CD14-positive monocyte (primary cell): ENCODE data around the gene DHRS2. TPM values are rescaled to one million over a fixed set of nuclear protein-coding genes. Genes with fewer than 3 reads are reported as not detected.
A peak's percentile ranks its signal among the peaks of the same experiment; 100 is the strongest.

Experiments used
- DNase-seq, 3 donors: peaks; one replicate each; pipeline ENCODE4 v3.0.0-alpha.2; 2011 to 2022
- H2AFZ ChIP-seq: 2 replicates; pipeline ENCODE4 v1.6.0; 2012; ENCODE audit warnings: mild to moderate bottlenecking, low read depth, low read length, inconsistent platforms; ENCODE audit not compliant: insufficient read depth, poor library complexity, severe bottlenecking
- H3K27ac ChIP-seq, 2 donors: 1 replicate in 1 of 2; 2 replicates in 1 of 2; pipeline ENCODE4 v1.5.1; 2012 to 2013; ENCODE audit warnings: low read length in 2 of 2, control low read depth in 1 of 2, inconsistent platforms in 1 of 2, low read depth in 1 of 2, mild to moderate bottlenecking in 1 of 2
- H3K27me3 ChIP-seq, 2 donors: one replicate each; pipeline versions ENCODE4 v1.6.0 to v1.6.1; 2011 to 2013; ENCODE audit warnings: low read length in 2 of 2; ENCODE audit not compliant: control insufficient read depth in 2 of 2, insufficient read depth in 2 of 2
- H3K36me3 ChIP-seq, 2 donors: replicated peaks in 1 of 2; 1 replicate in 1 of 2; 2 replicates in 1 of 2; pipeline versions ENCODE4 v1.5.1 to v1.6.1; 2012 to 2013; ENCODE audit warnings: low read length in 2 of 2, control low read depth in 1 of 2, inconsistent platforms in 1 of 2, mild to moderate bottlenecking in 1 of 2; ENCODE audit not compliant: insufficient read depth in 2 of 2, control insufficient read depth in 1 of 2
- H3K4me1 ChIP-seq, 2 donors: 1 replicate in 1 of 2; 2 replicates in 1 of 2; pipeline versions ENCODE4 v1.5.1 to v1.6.1; 2012 to 2013; ENCODE audit warnings: low read length in 2 of 2, control low read depth in 1 of 2, inconsistent platforms in 1 of 2, mild to moderate bottlenecking in 1 of 2, moderate library complexity in 1 of 2; ENCODE audit not compliant: insufficient read depth in 2 of 2, control insufficient read depth in 1 of 2
- H3K4me2 ChIP-seq: replicated peaks from 2 replicates; pipeline ENCODE3; 2012; ENCODE audit warnings: low read length, moderate library complexity, mild to moderate bottlenecking; ENCODE audit not compliant: poor library complexity, severe bottlenecking; ENCODE audit errors: extremely low read depth
- H3K4me3 ChIP-seq, 3 experiments: fragments of 200-600 bp in 1 of 3; sonication (generic) in 1 of 3; replicated peaks in 1 of 3; 1 replicate in 2 of 3; 2 replicates in 1 of 3; pipeline ENCODE4 v1.5.1; 2011 to 2013; ENCODE audit warnings: low read length in 3 of 3, mild to moderate bottlenecking in 3 of 3, control low read depth in 2 of 3, low read depth in 2 of 3, inconsistent platforms in 1 of 3, moderate library complexity in 1 of 3
- H3K79me2 ChIP-seq: 2 replicates; pipeline ENCODE4 v1.6.0; 2012; ENCODE audit warnings: mild to moderate bottlenecking, control low read depth, inconsistent platforms, low read length, moderate library complexity; ENCODE audit not compliant: insufficient read depth
- H3K9ac ChIP-seq: 2 replicates; pipeline ENCODE4 v1.6.0; 2017; ENCODE audit warnings: low read length, mild to moderate bottlenecking; ENCODE audit not compliant: insufficient read depth, poor library complexity, severe bottlenecking
- H3K9me3 ChIP-seq, 2 donors: replicated peaks in 1 of 2; 1 replicate in 1 of 2; 2 replicates in 1 of 2; pipeline versions ENCODE4 v1.5.1 to v1.6.1; 2012 to 2013; ENCODE audit warnings: low read length in 2 of 2, control low read depth in 1 of 2; ENCODE audit not compliant: control insufficient read depth in 1 of 2, insufficient read depth in 1 of 2
- H4K20me1 ChIP-seq: 2 replicates; pipeline ENCODE4 v1.6.0; 2012; ENCODE audit warnings: mild to moderate bottlenecking, low read length, control low read depth, moderate library complexity; ENCODE audit not compliant: insufficient read depth
- H3K27ac Mint-ChIP-seq, 7 donors: one replicate each; pipeline ENCODE4 v1.8.0; 2020; ENCODE audit warnings: mild to moderate bottlenecking in 7 of 7, mixed read lengths in 7 of 7, moderate library complexity in 6 of 7, inconsistent platforms in 2 of 7
- H3K27me3 Mint-ChIP-seq, 3 donors: one replicate each; pipeline ENCODE4 v1.8.0; 2021 to 2022; ENCODE audit warnings: low read depth in 3 of 3, mild to moderate bottlenecking in 3 of 3, mixed read lengths in 3 of 3, moderate library complexity in 3 of 3, inconsistent platforms in 1 of 3
- H3K36me3 Mint-ChIP-seq, 2 donors: one replicate each; pipeline ENCODE4 v1.8.0; 2020; ENCODE audit warnings: mixed read lengths in 2 of 2, inconsistent platforms in 1 of 2, mild to moderate bottlenecking in 1 of 2
- H3K4me1 Mint-ChIP-seq: one replicate; pipeline ENCODE4 v1.8.0; 2020; ENCODE audit warnings: mild to moderate bottlenecking, mixed read lengths
- H3K4me3 Mint-ChIP-seq, 2 donors: one replicate each; pipeline ENCODE4 v1.8.0; 2020; ENCODE audit warnings: mild to moderate bottlenecking in 2 of 2, mixed read lengths in 2 of 2, moderate library complexity in 1 of 2
- H3K9me3 Mint-ChIP-seq, 7 donors: one replicate each; pipeline ENCODE4 v1.8.0; 2020 to 2022; ENCODE audit warnings: mixed read lengths in 7 of 7, mild to moderate bottlenecking in 6 of 7, moderate library complexity in 6 of 7, inconsistent platforms in 2 of 7
- CTCF ChIP-seq: fragments of 200-600 bp; IDR thresholded peaks from one replicate; pipeline ENCODE4 v1.8.0; 2022; ENCODE audit warnings: antibody characterized with exemption, mild to moderate bottlenecking
- WGBS: methylation state at CpG from one replicate; pipeline ENCODE4 v1.1.5; 2013; ENCODE audit warnings: missing lambda C conversion rate; ENCODE audit not compliant: insufficient coverage; 5-methylcytosine and 5-hydroxymethylcytosine counted together
- intact Hi-C, 2 donors: fragments of 100-400 bp; cut with micrococcal nuclease; formaldehyde crosslinking; loops; one replicate each; pipeline versions ENCODE4 v1.15.0 to v1.15.1; 2023
- polyA plus RNA-seq, 3 donors: library from polyadenylated mRNA; depleted of rRNA in 1 of 3; unstranded in 2 of 3; stranded (reverse) in 1 of 3; fragments of 300-500 nt in 2 of 3; fragments of >200 nt in 1 of 3; fragmentation: Illumina TruSeq in 2 of 3; gene quantifications; 1 replicate in 2 of 3; 2 replicates in 1 of 3; pipeline ENCODE4 v1.2.3, GENCODE V29; 2012 to 2021

DHRS2 gene
- polyA plus RNA-seq, 3 donors, result not detected

DNA sequence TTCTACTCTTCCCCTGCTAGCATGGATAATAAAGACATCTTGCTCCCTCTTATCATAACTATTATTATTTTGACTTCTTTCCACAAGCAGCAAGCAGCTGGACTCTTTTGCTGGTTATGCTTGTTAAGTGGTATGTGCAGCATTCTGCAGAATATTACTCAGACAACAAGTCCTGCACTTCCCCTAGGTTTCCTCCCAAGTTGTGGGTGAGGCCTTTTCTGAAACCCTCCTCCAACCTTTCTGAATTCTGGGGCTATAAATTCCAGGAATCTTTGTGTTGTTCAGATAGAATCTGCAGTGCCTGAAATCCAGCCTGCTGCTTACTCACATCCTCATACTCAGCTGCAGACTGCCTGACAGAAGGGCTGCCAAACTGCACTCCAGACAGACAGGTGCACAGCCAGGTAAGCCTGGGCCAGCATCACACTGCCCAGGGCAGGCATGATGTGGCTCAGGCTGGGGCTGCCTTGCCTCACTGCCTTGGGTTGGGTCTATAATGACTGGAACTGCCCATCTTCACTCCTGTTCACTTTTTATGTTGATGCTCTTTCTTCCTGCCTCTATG is 6.2 kb upstream of the DHRS2 start:
- intact Hi-C loops, result loop anchor here in 1 of 2 donors (5.0 kb wide), 1 partner anchor 282 kb away; no protein-coding TSS in a partner anchor
- no peak overlapping the region for H3K4me3 ChIP-seq
- no peak overlapping the region for H2AFZ ChIP-seq
- no peak for TF ChIP-seq CTCF
- H3K27me3 ChIP-seq, result no peaks in the 10 kb centered on the region
- peaks cover 0 to 8% (median 4%) of the 10 kb centered on the region in 7 donors for H3K9me3 Mint-ChIP-seq
- H3K4me1 ChIP-seq, result no peaks in the 10 kb centered on the region
- H3K36me3 ChIP-seq, result no peaks in the 10 kb centered on the region
- no peak overlapping the region for H3K4me3 Mint-ChIP-seq
- H3K27ac ChIP-seq, result no peak overlapping the region
- peaks cover 6 to 11% (median 9%) of the 10 kb centered on the region in 3 donors for H3K27me3 Mint-ChIP-seq
- peak overlapping the region in 1 of 7 donors; percentile 66 for H3K27ac Mint-ChIP-seq
- H3K79me2 ChIP-seq, result no peaks in the 10 kb centered on the region
- H3K4me2 ChIP-seq, result no peak overlapping the region
- no peaks in the 10 kb centered on the region for H3K36me3 Mint-ChIP-seq
- H3K9ac ChIP-seq, result no peak overlapping the region
- H3K9me3 ChIP-seq, result peaks cover 0 to 3% of the 10 kb centered on the region in 2 donors
- no peak for DNase-seq
- H4K20me1 ChIP-seq, result no peaks in the 10 kb centered on the region
- peaks cover 8% of the 10 kb centered on the region for H3K4me1 Mint-ChIP-seq

DNA sequence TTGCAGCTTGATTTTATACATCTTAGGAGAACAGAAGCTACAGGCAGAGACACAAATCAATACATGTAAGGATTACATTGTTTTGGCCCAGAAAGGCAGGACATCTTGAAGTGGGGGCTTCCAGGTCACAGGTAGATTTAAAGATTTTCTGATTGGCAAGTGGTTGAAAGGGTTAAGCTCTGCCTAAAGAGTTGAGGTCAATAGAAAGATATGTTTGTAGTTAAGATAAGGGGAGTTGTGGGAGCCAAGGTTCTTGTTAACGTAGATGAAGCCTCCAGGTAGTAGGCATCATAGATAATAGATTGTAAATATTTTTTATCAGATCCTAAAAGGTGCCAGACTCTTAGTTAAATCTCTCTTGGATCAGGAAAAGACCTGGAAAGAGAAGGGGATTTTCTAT is 5.5 kb upstream of the DHRS2 start:
- no peaks in the 10 kb centered on the region for H4K20me1 ChIP-seq
- intact Hi-C loops, result loop anchor here in 1 of 2 donors (5.0 kb wide), 1 partner anchor 282 kb away; no protein-coding TSS in a partner anchor
- Mint-ChIP-seq H3K27me3 (peaks cover 6 to 11% (median 9%) of the 10 kb centered on the region in 3 donors), H3K27ac (no peak overlapping the region), H3K4me3 (no peak overlapping the region), H3K36me3 (no peaks in the 10 kb centered on the region), H3K9me3 (peaks cover 0 to 2% (median 0%) of the 10 kb centered on the region in 7 donors), H3K4me1 (peaks cover 9% of the 10 kb centered on the region)
- WGBS, result no CpG with 5 or more reads among the region's 1 CpG
- no peak for DNase-seq
- H3K27ac ChIP-seq, result no peak overlapping the region
- no peak overlapping the region for H2AFZ ChIP-seq
- H3K79me2 ChIP-seq, result no peaks in the 10 kb centered on the region
- no peaks in the 10 kb centered on the region for H3K27me3 ChIP-seq
- no peaks in the 10 kb centered on the region for H3K4me1 ChIP-seq
- no peak for TF ChIP-seq CTCF
- H3K36me3 ChIP-seq, result no peaks in the 10 kb centered on the region
- H3K4me2 ChIP-seq, result no peak overlapping the region
- H3K9ac ChIP-seq, result no peak overlapping the region
- H3K4me3 ChIP-seq, result no peak overlapping the region
- H3K9me3 ChIP-seq, result no peaks in the 10 kb centered on the region
